ENCODE measurements around the gene EXOC4.

GRCh38 chr7:134018306-134018705 lies 765.4 kb downstream of the EXOC4 start:
- TF ChIP-seq, protein P1, sequence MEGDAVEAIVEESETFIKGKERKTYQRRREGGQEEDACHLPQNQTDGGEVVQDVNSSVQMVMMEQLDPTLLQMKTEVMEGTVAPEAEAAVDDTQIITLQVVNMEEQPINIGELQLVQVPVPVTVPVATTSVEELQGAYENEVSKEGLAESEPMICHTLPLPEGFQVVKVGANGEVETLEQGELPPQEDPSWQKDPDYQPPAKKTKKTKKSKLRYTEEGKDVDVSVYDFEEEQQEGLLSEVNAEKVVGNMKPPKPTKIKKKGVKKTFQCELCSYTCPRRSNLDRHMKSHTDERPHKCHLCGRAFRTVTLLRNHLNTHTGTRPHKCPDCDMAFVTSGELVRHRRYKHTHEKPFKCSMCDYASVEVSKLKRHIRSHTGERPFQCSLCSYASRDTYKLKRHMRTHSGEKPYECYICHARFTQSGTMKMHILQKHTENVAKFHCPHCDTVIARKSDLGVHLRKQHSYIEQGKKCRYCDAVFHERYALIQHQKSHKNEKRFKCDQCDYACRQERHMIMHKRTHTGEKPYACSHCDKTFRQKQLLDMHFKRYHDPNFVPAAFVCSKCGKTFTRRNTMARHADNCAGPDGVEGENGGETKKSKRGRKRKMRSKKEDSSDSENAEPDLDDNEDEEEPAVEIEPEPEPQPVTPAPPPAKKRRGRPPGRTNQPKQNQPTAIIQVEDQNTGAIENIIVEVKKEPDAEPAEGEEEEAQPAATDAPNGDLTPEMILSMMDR (tag by site-specific recombination; IDR thresholded peaks at IDR 0.05) = no peak
- TF ChIP-seq ZNF274 (IDR thresholded peaks at IDR 0.05; ENCODE audit: low read length) (no peak), ZNF274 (tag by site-specific recombination; IDR thresholded peaks at IDR 0.05; ENCODE audit: borderline replicate concordance) (no peak), ZNF37A (tag by site-specific recombination; IDR thresholded peaks at IDR 0.05) (no peak), ZNF184 (tag by site-specific recombination; IDR thresholded peaks at IDR 0.05) (no peak), ZNF560 (tag by site-specific recombination; IDR thresholded peaks at IDR 0.05; ENCODE audit: borderline replicate concordance) (no peak), HOXA7 (CRISPR knock-in tag; IDR thresholded peaks at IDR 0.05; ENCODE audit: borderline replicate concordance) (no peak), ZNF311 (tag by site-specific recombination; IDR thresholded peaks at IDR 0.05; ENCODE audit: borderline replicate concordance) (no peak), ZNF792 (tag by site-specific recombination; IDR thresholded peaks at IDR 0.05) (no peak), TCF7L2 (IDR thresholded peaks at IDR 0.05; ENCODE audit: borderline replicate concordance, low read depth, low read length) (no peak), YY1 (tag by site-specific recombination; IDR thresholded peaks at IDR 0.05) (no peak), PRDM1 (tag by site-specific recombination; IDR thresholded peaks at IDR 0.05) (no peak)
- TF ChIP-seq, protein P2, sequence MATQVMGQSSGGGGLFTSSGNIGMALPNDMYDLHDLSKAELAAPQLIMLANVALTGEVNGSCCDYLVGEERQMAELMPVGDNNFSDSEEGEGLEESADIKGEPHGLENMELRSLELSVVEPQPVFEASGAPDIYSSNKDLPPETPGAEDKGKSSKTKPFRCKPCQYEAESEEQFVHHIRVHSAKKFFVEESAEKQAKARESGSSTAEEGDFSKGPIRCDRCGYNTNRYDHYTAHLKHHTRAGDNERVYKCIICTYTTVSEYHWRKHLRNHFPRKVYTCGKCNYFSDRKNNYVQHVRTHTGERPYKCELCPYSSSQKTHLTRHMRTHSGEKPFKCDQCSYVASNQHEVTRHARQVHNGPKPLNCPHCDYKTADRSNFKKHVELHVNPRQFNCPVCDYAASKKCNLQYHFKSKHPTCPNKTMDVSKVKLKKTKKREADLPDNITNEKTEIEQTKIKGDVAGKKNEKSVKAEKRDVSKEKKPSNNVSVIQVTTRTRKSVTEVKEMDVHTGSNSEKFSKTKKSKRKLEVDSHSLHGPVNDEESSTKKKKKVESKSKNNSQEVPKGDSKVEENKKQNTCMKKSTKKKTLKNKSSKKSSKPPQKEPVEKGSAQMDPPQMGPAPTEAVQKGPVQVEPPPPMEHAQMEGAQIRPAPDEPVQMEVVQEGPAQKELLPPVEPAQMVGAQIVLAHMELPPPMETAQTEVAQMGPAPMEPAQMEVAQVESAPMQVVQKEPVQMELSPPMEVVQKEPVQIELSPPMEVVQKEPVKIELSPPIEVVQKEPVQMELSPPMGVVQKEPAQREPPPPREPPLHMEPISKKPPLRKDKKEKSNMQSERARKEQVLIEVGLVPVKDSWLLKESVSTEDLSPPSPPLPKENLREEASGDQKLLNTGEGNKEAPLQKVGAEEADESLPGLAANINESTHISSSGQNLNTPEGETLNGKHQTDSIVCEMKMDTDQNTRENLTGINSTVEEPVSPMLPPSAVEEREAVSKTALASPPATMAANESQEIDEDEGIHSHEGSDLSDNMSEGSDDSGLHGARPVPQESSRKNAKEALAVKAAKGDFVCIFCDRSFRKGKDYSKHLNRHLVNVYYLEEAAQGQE (tag by site-specific recombination; IDR thresholded peaks at IDR 0.05) = no peak
